Keratinocyte (primary cell): ENCODE data around the gene COL13A1. TPM values are rescaled to one million over a fixed set of nuclear protein-coding genes. Genes with fewer than 3 reads are reported as not detected.

Experiments used
- DNase-seq: peaks from one replicate; pipeline ENCODE4 v3.0.0-alpha.2; 2011; ENCODE audit warnings: low read depth, missing footprints, low spot score
- FAIRE-seq: peaks from 2 replicates; lab custom pipeline; 2011; peaks lifted over from hg19 to GRCh38; lab: Jason Lieb, UNC
- H2AFZ ChIP-seq: 2 replicates; pipeline ENCODE4 v1.6.0; 2012; ENCODE audit warnings: low read length, control low read depth, inconsistent platforms; ENCODE audit not compliant: control insufficient read depth
- H3K27ac ChIP-seq: 2 replicates; pipeline ENCODE4 v1.5.1; 2011; ENCODE audit warnings: low read length; ENCODE audit not compliant: control insufficient read depth, insufficient read depth
- H3K27me3 ChIP-seq: 3 replicates; pipeline ENCODE4 v1.6.0; 2011; ENCODE audit warnings: low read length; ENCODE audit not compliant: control insufficient read depth, insufficient read depth; ENCODE audit errors: extremely low read depth
- H3K36me3 ChIP-seq, 2 experiments: 2 replicates in 1 of 2; 3 replicates in 1 of 2; pipeline ENCODE4 v1.5.1; 2011; ENCODE audit warnings: low read length in 2 of 2, mild to moderate bottlenecking in 1 of 2; ENCODE audit not compliant: control insufficient read depth in 2 of 2, insufficient read depth in 2 of 2; ENCODE audit errors: extremely low read depth in 1 of 2
- H3K4me1 ChIP-seq: 3 replicates; pipeline ENCODE4 v1.5.1; 2011; ENCODE audit warnings: low read length; ENCODE audit not compliant: control insufficient read depth, insufficient read depth; ENCODE audit errors: extremely low read depth
- H3K4me2 ChIP-seq: 3 replicates; pipeline ENCODE4 v1.6.0; 2011; ENCODE audit warnings: low read depth, low read length; ENCODE audit not compliant: control insufficient read depth, insufficient read depth; ENCODE audit errors: extremely low read depth
- H3K4me3 ChIP-seq, 3 experiments: fragments of 200-600 bp in 1 of 3; sonication (generic) in 1 of 3; 2 replicates in 2 of 3; 3 replicates in 1 of 3; pipeline ENCODE4 v1.5.1; 2011 to 2016; ENCODE audit warnings: low read length in 3 of 3, mild to moderate bottlenecking in 3 of 3, control low read depth in 2 of 3, inconsistent platforms in 1 of 3, low read depth in 1 of 3, mixed read lengths in 1 of 3, mixed run types in 1 of 3, moderate library complexity in 1 of 3; ENCODE audit not compliant: control insufficient read depth in 2 of 3, insufficient read depth in 2 of 3; ENCODE audit errors: extremely low read depth in 1 of 3
- H3K79me2 ChIP-seq: 2 replicates; pipeline ENCODE4 v1.6.0; 2012; ENCODE audit warnings: low read length; ENCODE audit not compliant: control insufficient read depth, insufficient read depth
- H3K9ac ChIP-seq: 3 replicates; pipeline ENCODE4 v1.6.0; 2011; ENCODE audit warnings: low read length; ENCODE audit not compliant: control insufficient read depth, insufficient read depth; ENCODE audit errors: extremely low read depth
- H3K9me1 ChIP-seq: 3 replicates; pipeline ENCODE4 v1.6.0; 2011; ENCODE audit warnings: low read length; ENCODE audit not compliant: control insufficient read depth, insufficient read depth; ENCODE audit errors: extremely low read depth
- H3K9me3 ChIP-seq: 2 replicates; pipeline ENCODE4 v1.5.1; 2012; ENCODE audit warnings: low read depth, low read length; ENCODE audit not compliant: control insufficient read depth
- H4K20me1 ChIP-seq: 3 replicates; pipeline ENCODE4 v1.6.0; 2011; ENCODE audit warnings: low read length; ENCODE audit not compliant: control insufficient read depth, insufficient read depth; ENCODE audit errors: extremely low read depth
- EZH2 ChIP-seq: IDR thresholded peaks from one replicate; pipeline ENCODE4 v1.6.1; 2012; ENCODE audit warnings: inconsistent platforms, mild to moderate bottlenecking, low read length, moderate library complexity
- dilution Hi-C: fragments of 300-500 bp; cut with MboI; formaldehyde crosslinking; loops from one replicate; pipeline ENCODE4 v1.7.0; 2020; ENCODE audit warnings: low sequenced_read_pairs; ENCODE audit not compliant: extremely low pct_ligation_motif_present
- polyA plus RNA-seq, 5 experiments: library from polyadenylated mRNA; depleted of rRNA in 3 of 5; stranded (reverse) in 3 of 5; stranded (forward) in 1 of 5; unstranded in 1 of 5; fragments of >200 nt; gene quantifications; 1 replicate in 1 of 5; 2 replicates in 3 of 5; 3 replicates in 1 of 5; pipeline versions ENCODE4 v1.2.1 to v1.2.3, GENCODE V29; 2011 to 2012; ENCODE audit warnings: missing spikeins in 2 of 5, low read depth in 1 of 5, low replicate concordance in 1 of 5
- TF ChIP-seq, protein P1 (sequence below), 3 experiments: IDR thresholded peaks in 1 of 3; conservative IDR thresholded peaks in 1 of 3; optimal IDR thresholded peaks in 1 of 3; 2 replicates in 2 of 3; 3 replicates in 1 of 3; pipeline versions ENCODE3 to v1.5.1; 2011; ENCODE audit warnings: low read length in 3 of 3, mild to moderate bottlenecking in 3 of 3, moderate library complexity in 2 of 3, control low read depth in 1 of 3, inconsistent platforms in 1 of 3; ENCODE audit not compliant: insufficient read depth in 2 of 3; ENCODE audit errors: extremely low read depth in 1 of 3

The COL13A1 gene
- polyA plus RNA-seq, 1 donor (not counting 4 experiments of a cell fraction or from before 2014, with no cell fraction given) = 1.5 TPM

GRCh38 chr10:69769395-69769992, 32.2 kb upstream of the COL13A1 start:
- Histone ChIP-seq H3K9me3 (no peaks in the 10 kb centered on the region), H3K27me3 (peaks cover 8% of the 10 kb centered on the region), H3K4me2 (no peak overlapping the region), H3K4me3 (no peak overlapping the region), H3K9me1 (peaks cover 4% of the 10 kb centered on the region), H4K20me1 (no peaks in the 10 kb centered on the region), H2AFZ (no peak overlapping the region), H3K9ac (no peak overlapping the region), H3K36me3 (no peaks in the 10 kb centered on the region), H3K79me2 (no peaks in the 10 kb centered on the region), H3K4me1 (peaks cover 20% of the 10 kb centered on the region), H3K27ac (no peak overlapping the region)
- TF ChIP-seq, protein P1, sequence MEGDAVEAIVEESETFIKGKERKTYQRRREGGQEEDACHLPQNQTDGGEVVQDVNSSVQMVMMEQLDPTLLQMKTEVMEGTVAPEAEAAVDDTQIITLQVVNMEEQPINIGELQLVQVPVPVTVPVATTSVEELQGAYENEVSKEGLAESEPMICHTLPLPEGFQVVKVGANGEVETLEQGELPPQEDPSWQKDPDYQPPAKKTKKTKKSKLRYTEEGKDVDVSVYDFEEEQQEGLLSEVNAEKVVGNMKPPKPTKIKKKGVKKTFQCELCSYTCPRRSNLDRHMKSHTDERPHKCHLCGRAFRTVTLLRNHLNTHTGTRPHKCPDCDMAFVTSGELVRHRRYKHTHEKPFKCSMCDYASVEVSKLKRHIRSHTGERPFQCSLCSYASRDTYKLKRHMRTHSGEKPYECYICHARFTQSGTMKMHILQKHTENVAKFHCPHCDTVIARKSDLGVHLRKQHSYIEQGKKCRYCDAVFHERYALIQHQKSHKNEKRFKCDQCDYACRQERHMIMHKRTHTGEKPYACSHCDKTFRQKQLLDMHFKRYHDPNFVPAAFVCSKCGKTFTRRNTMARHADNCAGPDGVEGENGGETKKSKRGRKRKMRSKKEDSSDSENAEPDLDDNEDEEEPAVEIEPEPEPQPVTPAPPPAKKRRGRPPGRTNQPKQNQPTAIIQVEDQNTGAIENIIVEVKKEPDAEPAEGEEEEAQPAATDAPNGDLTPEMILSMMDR (optimal IDR thresholded peaks at IDR 0.05 in 1 of 3, IDR thresholded peaks at IDR 0.05 in 1 of 3, conservative IDR thresholded peaks at IDR 0.05 in 1 of 3; ENCODE audit: extremely low read depth in 1 of 3, insufficient read depth in 2 of 3, low read length in 3 of 3) = no peak
- TF ChIP-seq EZH2 = no peak
- FAIRE-seq (peak; percentile 82), DNase-seq (no peak)
- dilution Hi-C loops = no loop called here

GRCh38 chr10:69772933-69773704, 28.6 kb upstream of the COL13A1 start:
- no peaks in the 10 kb centered on the region for H4K20me1 ChIP-seq
- H3K4me3 ChIP-seq = no peak overlapping the region
- dilution Hi-C loops = no loop called here
- DNase-seq = no peak
- H3K9ac ChIP-seq = no peak overlapping the region
- FAIRE-seq = no peak
- peaks cover 20% of the 10 kb centered on the region for H3K4me1 ChIP-seq
- TF ChIP-seq, protein P1 (optimal IDR thresholded peaks at IDR 0.05 in 1 of 3, IDR thresholded peaks at IDR 0.05 in 1 of 3, conservative IDR thresholded peaks at IDR 0.05 in 1 of 3; ENCODE audit: extremely low read depth in 1 of 3, insufficient read depth in 2 of 3, low read length in 3 of 3) = no peak
- TF ChIP-seq EZH2 = no peak
- no peak overlapping the region for H2AFZ ChIP-seq
- peaks cover 4% of the 10 kb centered on the region for H3K9me1 ChIP-seq
- H3K9me3 ChIP-seq = no peaks in the 10 kb centered on the region
- H3K27ac ChIP-seq = no peak overlapping the region
- H3K36me3 ChIP-seq = no peaks in the 10 kb centered on the region
- no peaks in the 10 kb centered on the region for H3K79me2 ChIP-seq
- H3K4me2 ChIP-seq = no peak overlapping the region
- peaks cover 8% of the 10 kb centered on the region for H3K27me3 ChIP-seq
